ENCODE data around the gene NLGN2. TPM values are rescaled to one million over a fixed set of nuclear protein-coding genes. Genes with fewer than 3 reads are reported as not detected.

The NLGN2 gene
- total RNA-seq, 1 donor from 2014 or later: 97.5 TPM

GRCh38 chr17:7437369-7437863, 29.8 kb downstream of the NLGN2 start:
- peak overlapping the region; percentile 90 for H3K27ac Mint-ChIP-seq
- H3K27me3 Mint-ChIP-seq (ENCODE audit: low read depth): peaks cover 38% of the 10 kb centered on the region

DNA sequence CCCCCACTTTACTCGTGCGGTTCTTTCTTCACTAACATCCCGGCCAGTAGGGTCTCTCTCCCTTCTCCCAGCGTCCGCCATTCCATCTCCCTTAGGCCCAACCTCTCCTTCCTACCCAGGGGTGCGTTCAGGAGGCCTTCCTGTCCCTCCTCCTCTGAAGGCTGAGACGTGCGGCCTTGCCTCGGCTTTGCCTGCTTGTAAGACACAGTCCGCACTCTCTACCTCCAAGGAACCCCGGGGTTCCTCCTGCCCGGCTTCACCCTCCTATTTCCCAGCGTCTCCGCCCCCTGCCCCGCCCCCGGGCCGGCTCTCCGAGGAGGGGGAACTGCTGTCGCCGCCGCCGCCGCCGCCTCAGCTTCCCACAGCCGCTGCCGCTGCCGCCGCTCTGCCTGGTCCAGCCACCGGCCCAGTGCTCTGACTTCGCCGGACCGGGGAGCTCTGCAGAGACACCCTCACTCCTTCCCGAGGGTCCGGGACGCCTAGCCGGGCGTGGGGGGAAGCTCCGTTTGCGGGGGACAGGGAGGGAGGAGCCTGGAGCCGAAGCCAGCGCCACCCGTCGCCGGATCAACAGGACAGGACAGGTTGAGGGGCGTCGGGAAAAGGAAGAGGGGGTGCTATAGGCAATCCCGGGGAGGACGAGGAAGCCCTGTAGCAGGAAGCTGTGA, 30.4 kb downstream of the NLGN2 start:
- H3K36me3 Mint-ChIP-seq: no peaks in the 10 kb centered on the region
- no peaks in the 10 kb centered on the region for H3K9me3 Mint-ChIP-seq
- H3K4me3 Mint-ChIP-seq: peak overlapping the region; percentile 83
- peaks cover 38% of the 10 kb centered on the region for H3K27me3 Mint-ChIP-seq (ENCODE audit: low read depth)
- DNase-seq (ENCODE audit: low spot score in 2 of 2, unreplicated experiment in 2 of 2): peak in 1 of 2 experiments; percentile 83
- peak overlapping the region; percentile 90 for H3K27ac Mint-ChIP-seq
- TF ChIP-seq, protein P1, sequence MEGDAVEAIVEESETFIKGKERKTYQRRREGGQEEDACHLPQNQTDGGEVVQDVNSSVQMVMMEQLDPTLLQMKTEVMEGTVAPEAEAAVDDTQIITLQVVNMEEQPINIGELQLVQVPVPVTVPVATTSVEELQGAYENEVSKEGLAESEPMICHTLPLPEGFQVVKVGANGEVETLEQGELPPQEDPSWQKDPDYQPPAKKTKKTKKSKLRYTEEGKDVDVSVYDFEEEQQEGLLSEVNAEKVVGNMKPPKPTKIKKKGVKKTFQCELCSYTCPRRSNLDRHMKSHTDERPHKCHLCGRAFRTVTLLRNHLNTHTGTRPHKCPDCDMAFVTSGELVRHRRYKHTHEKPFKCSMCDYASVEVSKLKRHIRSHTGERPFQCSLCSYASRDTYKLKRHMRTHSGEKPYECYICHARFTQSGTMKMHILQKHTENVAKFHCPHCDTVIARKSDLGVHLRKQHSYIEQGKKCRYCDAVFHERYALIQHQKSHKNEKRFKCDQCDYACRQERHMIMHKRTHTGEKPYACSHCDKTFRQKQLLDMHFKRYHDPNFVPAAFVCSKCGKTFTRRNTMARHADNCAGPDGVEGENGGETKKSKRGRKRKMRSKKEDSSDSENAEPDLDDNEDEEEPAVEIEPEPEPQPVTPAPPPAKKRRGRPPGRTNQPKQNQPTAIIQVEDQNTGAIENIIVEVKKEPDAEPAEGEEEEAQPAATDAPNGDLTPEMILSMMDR (IDR thresholded peaks at IDR 0.05; ENCODE audit: unreplicated experiment): no peak
- H3K4me1 Mint-ChIP-seq: peaks cover 48% of the 10 kb centered on the region

More at GRCh38 chr17:7437369-7437863, 29.8 kb downstream of the NLGN2 start:
- peak overlapping the region; percentile 83 for H3K4me3 Mint-ChIP-seq
- H3K9me3 Mint-ChIP-seq: no peaks in the 10 kb centered on the region
- peaks cover 47% of the 10 kb centered on the region for H3K4me1 Mint-ChIP-seq
- TF ChIP-seq, protein P1 (IDR thresholded peaks at IDR 0.05; ENCODE audit: unreplicated experiment): no peak
- no peak for DNase-seq (ENCODE audit: low spot score in 2 of 2, unreplicated experiment in 2 of 2)
- H3K36me3 Mint-ChIP-seq: no peaks in the 10 kb centered on the region

DNA sequence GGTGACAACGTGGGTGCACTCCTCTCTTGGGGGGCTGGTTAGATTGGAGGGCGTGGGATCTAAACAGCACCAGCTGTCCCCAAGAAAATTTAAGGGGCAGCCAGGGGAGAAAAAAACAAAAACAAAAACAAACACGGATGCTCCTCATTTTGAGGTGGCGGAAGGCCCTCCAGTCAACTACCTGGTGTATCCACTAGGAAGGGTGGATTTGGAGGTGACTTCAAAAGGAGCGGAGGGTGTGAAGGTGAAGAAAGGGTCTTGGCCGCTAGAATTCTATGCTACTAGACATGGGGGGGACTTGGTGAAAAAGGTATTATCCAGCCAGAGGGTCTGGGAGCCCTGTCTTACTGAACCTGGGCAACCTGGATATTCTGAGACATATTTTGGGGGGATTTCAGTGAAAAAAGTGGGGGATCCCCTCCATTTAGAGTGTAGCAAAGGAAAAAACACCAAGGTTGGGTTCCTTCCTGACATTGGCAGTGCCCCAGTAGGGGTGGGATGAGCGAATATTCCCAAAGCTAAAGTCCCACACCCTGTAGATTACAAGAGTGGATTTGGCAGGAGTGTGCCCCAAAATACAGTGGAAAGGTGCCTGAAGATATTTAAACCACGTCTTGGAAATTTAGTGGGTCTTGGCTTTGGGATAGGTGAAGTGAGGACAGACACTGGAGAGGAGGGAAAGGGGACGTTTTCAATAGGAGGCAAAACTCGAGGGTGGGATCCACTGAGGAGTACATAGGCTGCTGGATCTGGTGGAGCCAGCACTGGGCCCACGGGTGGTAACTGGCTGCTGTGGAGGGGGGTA, 31.2 kb downstream of the NLGN2 start:
- no peaks in the 10 kb centered on the region for H3K9me3 Mint-ChIP-seq
- H3K4me1 Mint-ChIP-seq: peaks cover 51% of the 10 kb centered on the region
- TF ChIP-seq, protein P1 (IDR thresholded peaks at IDR 0.05; ENCODE audit: unreplicated experiment): no peak
- H3K27ac Mint-ChIP-seq: peak overlapping the region; percentile 66
- DNase-seq (ENCODE audit: low spot score in 2 of 2, unreplicated experiment in 2 of 2): no peak
- peak overlapping the region; percentile 83 for H3K4me3 Mint-ChIP-seq
- H3K36me3 Mint-ChIP-seq: no peaks in the 10 kb centered on the region
- H3K27me3 Mint-ChIP-seq (ENCODE audit: low read depth): peaks cover 38% of the 10 kb centered on the region

DNA sequence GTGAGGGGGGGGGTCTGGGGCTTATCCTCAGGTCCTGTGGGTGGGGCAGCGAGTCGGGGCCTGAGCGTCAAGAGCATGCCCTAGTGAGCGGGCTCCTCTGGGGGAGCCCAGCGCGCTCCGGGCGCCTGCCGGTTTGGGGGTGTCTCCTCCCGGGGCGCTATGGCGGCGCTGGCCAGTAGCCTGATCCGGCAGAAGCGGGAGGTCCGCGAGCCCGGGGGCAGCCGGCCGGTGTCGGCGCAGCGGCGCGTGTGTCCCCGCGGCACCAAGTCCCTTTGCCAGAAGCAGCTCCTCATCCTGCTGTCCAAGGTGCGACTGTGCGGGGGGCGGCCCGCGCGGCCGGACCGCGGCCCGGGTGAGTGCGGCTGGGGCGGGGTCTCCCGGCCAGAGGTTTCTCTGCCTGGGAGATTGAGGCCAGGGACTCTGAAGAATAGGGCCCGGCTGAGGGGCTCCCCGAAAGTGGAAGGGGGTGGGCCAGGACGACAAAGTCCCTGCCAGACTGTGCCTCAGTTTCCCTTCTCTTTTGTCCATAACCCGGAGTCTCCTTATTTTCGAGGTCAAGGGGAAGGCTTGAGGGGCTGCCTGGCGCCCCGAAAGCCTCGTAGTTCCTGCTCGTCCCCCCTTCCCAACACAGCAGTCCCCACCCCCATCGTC, 31.9 kb downstream of the NLGN2 start, which contains the start of gene FGF11:
Gene FGF11 (plus strand): TSS at position 51 of the 651 bp plus-strand sequence. CDS start 109 bp downstream, at position 160.
- TF ChIP-seq, protein P1 (IDR thresholded peaks at IDR 0.05; ENCODE audit: unreplicated experiment): no peak
- Mint-ChIP-seq H3K36me3 (no peaks in the 10 kb centered on the region), H3K27me3 (ENCODE audit: low read depth) (peaks cover 38% of the 10 kb centered on the region), H3K4me3 (peak within 1 kb of the TSS; percentile 94), H3K27ac (peak within 1 kb of the TSS; percentile 95), H3K4me1 (peaks cover 56% of the 10 kb centered on the region), H3K9me3 (no peaks in the 10 kb centered on the region)
- DNase-seq (ENCODE audit: low spot score in 2 of 2, unreplicated experiment in 2 of 2): peak in 1 of 2 experiments; percentile 48

- Mint-ChIP-seq H3K27ac (peak overlapping the region; percentile 95), H3K4me3 (peak overlapping the region; percentile 94), H3K27me3 (ENCODE audit: low read depth) (peaks cover 39% of the 10 kb centered on the region), H3K9me3 (no peaks in the 10 kb centered on the region), H3K36me3 (no peaks in the 10 kb centered on the region), H3K4me1 (peaks cover 62% of the 10 kb centered on the region)
- TF ChIP-seq, protein P1 (IDR thresholded peaks at IDR 0.05; ENCODE audit: unreplicated experiment): no peak
- peak in 1 of 2 experiments; percentile 79 for DNase-seq (ENCODE audit: low spot score in 2 of 2, unreplicated experiment in 2 of 2)
Observed at GRCh38 chr17:7440113-7440833, 32.6 kb downstream of the NLGN2 start.
